ENCODE results near the gene PRKACA.

Gene PRKACA

DNA sequence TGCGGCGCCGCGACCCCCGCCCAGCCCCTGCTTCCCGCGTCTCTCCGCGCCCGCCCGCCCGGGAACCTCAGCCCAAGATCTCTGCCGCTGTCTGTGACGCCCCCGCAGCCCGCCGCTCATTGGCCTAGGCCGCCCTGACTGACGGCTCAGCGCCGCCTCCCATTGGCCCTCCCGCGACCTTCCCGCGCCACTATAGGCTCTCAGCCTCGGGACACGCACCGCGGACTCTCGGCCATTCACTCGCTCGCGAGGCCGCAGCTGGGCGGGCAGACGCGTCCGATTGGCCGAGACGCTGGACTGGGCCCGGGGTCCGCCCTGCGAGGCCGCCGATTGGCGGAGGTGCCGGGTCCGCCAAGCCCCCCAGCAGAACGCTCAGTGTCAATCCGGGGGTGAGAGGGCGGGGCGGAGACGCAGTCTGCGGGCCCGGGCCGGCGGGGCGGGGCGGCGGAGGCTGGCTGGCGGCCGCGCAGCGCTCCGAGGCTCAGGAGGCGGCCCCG is at the start of gene PRKACA:
TSS of gene PRKACA (minus strand) at position 95 of the 497 bp plus-strand sequence. CDS start 215 bp downstream, outside the sequence.
- CTCF ChIA-PET: interaction anchor here (0.8 to 6.6 kb wide), 4 partner anchors 15 to 231 kb away, joined by 3 to 50 read pairs (median 5); partner anchors contain the start of gene ASF1B
- DNase-seq (ENCODE audit: extremely low spot score): peak; percentile 99
- POLR2A ChIA-PET: interaction anchor here (0.5 kb wide), 1 partner anchor 558 kb away, joined by 3 read pairs; no protein-coding TSS in a partner anchor
- TF ChIP-seq, protein P1, sequence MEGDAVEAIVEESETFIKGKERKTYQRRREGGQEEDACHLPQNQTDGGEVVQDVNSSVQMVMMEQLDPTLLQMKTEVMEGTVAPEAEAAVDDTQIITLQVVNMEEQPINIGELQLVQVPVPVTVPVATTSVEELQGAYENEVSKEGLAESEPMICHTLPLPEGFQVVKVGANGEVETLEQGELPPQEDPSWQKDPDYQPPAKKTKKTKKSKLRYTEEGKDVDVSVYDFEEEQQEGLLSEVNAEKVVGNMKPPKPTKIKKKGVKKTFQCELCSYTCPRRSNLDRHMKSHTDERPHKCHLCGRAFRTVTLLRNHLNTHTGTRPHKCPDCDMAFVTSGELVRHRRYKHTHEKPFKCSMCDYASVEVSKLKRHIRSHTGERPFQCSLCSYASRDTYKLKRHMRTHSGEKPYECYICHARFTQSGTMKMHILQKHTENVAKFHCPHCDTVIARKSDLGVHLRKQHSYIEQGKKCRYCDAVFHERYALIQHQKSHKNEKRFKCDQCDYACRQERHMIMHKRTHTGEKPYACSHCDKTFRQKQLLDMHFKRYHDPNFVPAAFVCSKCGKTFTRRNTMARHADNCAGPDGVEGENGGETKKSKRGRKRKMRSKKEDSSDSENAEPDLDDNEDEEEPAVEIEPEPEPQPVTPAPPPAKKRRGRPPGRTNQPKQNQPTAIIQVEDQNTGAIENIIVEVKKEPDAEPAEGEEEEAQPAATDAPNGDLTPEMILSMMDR (IDR thresholded peaks at IDR 0.05; ENCODE audit: control extremely low read depth, extremely low read depth, low read depth, missing control alignments): no peak

DNA sequence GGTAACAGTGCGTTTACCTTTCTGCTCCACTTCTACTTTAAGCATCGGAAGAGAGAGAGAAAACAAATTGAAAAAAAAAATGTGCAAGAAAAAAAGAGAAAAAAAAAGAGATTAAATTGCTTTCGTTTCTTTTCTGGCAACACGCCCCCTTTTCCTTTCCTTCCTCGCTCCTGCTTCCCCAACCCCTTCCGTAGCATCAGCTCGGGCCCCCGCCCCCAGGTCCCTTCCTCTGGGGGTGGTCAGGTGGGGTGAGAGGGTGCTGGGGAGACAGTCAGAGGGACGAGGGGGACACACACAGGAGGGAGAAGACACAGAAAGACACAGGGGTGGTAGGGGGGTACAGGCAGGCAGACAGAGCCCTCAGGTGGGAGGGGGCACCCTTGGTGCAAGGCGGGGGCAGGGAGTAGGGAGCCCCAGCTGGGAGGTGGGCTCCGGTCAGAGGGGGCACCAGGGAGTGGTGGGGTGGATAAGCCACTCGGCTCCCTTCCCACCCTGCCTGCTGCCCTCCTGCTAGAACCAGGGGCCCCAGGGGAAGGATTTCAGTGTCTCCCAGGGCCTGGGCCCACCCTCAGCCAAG is 49.5 kb upstream of the PRKACA start:
- POLR2A ChIA-PET: no interaction called here
- CTCF ChIA-PET: no interaction called here
- TF ChIP-seq, protein P1 (IDR thresholded peaks at IDR 0.05; ENCODE audit: control extremely low read depth, extremely low read depth, low read depth, missing control alignments): no peak
- no peak for DNase-seq (ENCODE audit: extremely low spot score)

DNA sequence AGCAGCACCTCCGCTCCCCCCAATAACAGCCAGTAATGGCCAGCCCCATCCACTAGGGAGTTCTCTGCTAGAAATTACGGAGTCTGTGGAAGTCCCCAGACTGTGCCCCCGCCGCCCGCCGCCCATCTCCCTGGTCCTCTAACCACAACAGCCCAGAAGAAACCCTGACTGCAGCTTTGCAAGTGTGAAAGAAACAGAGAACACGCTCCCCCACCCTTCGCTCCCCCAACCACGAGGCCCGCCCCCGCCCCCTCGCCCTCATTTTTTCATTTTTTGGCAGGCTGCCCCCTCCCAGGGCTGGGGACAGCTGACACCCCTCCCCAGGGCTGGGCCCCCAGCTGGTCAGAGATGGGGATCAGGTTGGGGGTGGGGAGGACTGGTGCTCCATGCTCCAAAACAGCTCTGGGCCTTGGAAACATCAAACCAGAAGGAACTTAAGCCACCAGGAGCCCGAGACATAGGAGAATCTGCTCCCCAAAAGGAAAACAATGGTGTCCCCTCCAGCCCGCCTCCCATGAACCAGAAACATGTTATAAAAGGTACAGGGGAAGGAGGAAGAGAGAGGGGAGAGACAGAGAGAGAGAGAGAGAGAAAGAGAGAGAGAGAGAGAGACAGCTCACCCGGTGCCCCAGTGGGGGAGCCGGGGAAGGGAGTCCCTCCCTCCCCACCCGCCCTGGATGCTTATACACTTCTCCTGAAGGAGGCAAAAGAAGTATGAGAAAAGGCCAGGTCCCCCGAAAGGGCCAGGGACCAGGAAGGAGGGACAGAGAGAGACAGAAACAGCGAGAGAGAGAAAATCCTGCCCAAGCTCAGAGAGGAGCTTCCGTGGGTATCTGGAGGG is 48.6 kb upstream of the PRKACA start:
- POLR2A ChIA-PET: no interaction called here
- CTCF ChIA-PET: interaction anchor here (1.1 kb wide), 1 partner anchor 33 kb away, joined by 3 read pairs; no protein-coding TSS in a partner anchor
- TF ChIP-seq, protein P1 (IDR thresholded peaks at IDR 0.05; ENCODE audit: control extremely low read depth, extremely low read depth, low read depth, missing control alignments): no peak
- DNase-seq (ENCODE audit: extremely low spot score): no peak

DNA sequence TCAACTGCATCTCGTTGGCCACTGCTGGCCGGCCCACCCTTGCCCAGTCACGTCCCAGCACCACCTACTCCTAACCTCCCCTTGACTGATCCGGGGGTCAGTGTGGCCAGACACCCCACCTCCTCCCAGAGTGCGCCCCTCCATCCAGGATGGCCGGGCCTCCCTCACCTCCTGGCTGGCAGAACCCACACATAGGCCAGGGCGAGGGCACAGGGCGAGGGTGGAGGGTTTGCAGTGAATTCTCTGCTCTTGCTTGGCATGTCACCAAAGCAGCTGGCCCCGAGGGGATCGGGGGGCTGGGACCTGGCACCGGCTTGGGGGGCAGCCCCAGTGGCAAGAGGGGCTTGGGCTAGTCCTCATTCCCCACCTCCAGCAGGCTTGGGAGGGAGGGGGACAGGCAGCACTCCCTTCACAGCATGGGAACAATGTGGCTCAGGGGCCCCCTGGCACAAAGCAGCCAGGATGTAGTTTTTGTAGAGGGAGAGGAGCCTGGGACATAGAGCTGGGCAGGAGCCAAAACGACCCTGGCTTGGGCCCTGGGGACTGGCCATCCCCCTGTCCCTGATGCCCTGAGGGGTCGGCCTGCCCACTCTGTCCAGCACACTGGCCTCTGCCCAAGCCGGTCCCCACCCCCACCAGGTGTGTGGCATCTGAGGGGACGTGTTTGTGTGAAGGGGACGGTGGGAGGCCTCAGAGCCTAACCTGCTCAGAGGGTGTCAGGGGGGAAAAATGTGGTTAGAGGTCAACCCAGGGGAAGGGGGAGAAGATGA is 47.3 kb upstream of the PRKACA start:
- no peak for DNase-seq (ENCODE audit: extremely low spot score)
- POLR2A ChIA-PET: no interaction called here
- CTCF ChIA-PET: no interaction called here
- TF ChIP-seq, protein P1 (IDR thresholded peaks at IDR 0.05; ENCODE audit: control extremely low read depth, extremely low read depth, low read depth, missing control alignments): no peak

DNA sequence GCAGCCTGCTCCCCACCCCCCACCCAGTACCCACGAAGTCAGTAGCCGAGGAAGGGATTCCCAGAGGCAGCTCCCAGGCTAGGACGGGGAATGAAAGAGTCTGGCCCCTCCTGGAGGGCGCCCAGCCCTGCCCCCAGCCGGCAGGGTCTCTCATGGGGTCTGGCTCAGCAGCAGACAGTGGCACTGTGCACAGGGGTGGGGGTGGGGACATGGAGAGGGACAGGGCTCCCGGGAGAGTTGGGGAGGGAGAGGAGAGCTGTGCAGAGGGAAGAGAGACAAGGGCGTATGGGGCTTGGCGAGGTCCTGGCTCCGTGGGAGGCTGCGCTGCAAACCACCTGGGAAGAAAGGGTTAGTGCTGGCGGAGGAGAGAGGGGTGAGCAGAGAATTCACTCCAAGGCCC is 46.5 kb upstream of the PRKACA start:
- CTCF ChIA-PET: no interaction called here
- POLR2A ChIA-PET: no interaction called here
- TF ChIP-seq, protein P1 (IDR thresholded peaks at IDR 0.05; ENCODE audit: control extremely low read depth, extremely low read depth, low read depth, missing control alignments): no peak
- DNase-seq (ENCODE audit: extremely low spot score): no peak

DNA sequence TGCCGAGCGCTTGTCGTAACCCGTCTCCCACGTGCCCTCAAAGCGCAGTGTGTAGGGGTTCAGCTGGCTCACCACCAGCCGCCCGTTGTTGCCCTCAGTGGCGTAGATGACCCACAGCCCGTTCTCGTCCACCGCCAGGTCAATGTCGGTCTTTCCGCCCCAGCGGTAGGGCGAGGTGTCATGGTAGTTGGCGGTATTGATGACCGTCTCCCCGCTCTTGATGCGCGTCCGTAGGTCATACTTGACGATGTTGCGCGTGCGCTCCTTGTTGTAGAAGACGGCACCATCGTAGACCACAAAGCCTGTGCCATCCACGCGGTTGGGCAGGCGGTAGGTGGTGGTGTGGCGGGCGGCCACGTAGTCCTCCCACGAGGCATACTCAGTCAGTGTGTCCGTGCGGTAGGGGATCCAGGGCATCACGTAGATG is 45.3 kb upstream of the PRKACA start:
- no peak for DNase-seq (ENCODE audit: extremely low spot score)
- POLR2A ChIA-PET: no interaction called here
- CTCF ChIA-PET: interaction anchor here (1.1 kb wide), 1 partner anchor 186 kb away, joined by 3 read pairs; no protein-coding TSS in a partner anchor
- TF ChIP-seq, protein P1 (IDR thresholded peaks at IDR 0.05; ENCODE audit: control extremely low read depth, extremely low read depth, low read depth, missing control alignments): no peak

All from GM10248 (cell line).